Immature natural killer cell (primary cell): ENCODE data around the gene USF1. TPM values are rescaled to one million over a fixed set of nuclear protein-coding genes. Genes with fewer than 3 reads are reported as not detected.
"Not testable (repeated sequence)": the region's sequence is repeated elsewhere in the genome, so short reads cannot be mapped to it uniquely, and the experiment has no call there.

Experiments
- DNase-seq, 3 donors: peaks; one replicate each; pipeline ENCODE4 v3.0.0; 2022; ENCODE audit warnings: mixed read lengths in 1 of 3
- H3K27ac Mint-ChIP-seq, 6 donors: one replicate each; pipeline ENCODE4 v1.8.0; 2020; ENCODE audit warnings: mixed read lengths in 6 of 6, mild to moderate bottlenecking in 5 of 6, inconsistent platforms in 4 of 6, moderate library complexity in 3 of 6
- H3K27me3 Mint-ChIP-seq, 3 donors: one replicate each; pipeline ENCODE4 v1.8.0; 2020 to 2021; ENCODE audit warnings: low read depth in 3 of 3, mild to moderate bottlenecking in 3 of 3, mixed read lengths in 3 of 3, moderate library complexity in 3 of 3, inconsistent platforms in 1 of 3
- H3K36me3 Mint-ChIP-seq, 3 donors: one replicate each; pipeline ENCODE4 v1.8.0; 2020; ENCODE audit warnings: mixed read lengths in 3 of 3, inconsistent platforms in 2 of 3, mild to moderate bottlenecking in 2 of 3
- H3K4me1 Mint-ChIP-seq, 2 donors: one replicate each; pipeline ENCODE4 v1.8.0; 2020; ENCODE audit warnings: inconsistent platforms in 2 of 2, mild to moderate bottlenecking in 2 of 2, mixed read lengths in 2 of 2, moderate library complexity in 1 of 2
- H3K4me3 Mint-ChIP-seq, 5 donors: one replicate each; pipeline ENCODE4 v1.8.0; 2020; ENCODE audit warnings: mild to moderate bottlenecking in 5 of 5, mixed read lengths in 5 of 5, inconsistent platforms in 3 of 5, moderate library complexity in 3 of 5
- H3K9me3 Mint-ChIP-seq, 6 donors: one replicate each; pipeline ENCODE4 v1.8.0; 2020; ENCODE audit warnings: mild to moderate bottlenecking in 6 of 6, mixed read lengths in 6 of 6, inconsistent platforms in 4 of 6, moderate library complexity in 3 of 6
- polyA plus RNA-seq, 3 donors: library from polyadenylated mRNA; unstranded; fragments of 300-500 nt; fragmentation: Illumina TruSeq; gene quantifications; one replicate each; pipeline ENCODE4 v1.2.3, GENCODE V29; 2021

USF1 gene
- polyA plus RNA-seq, 3 donors from 2014 or later, result 7.9 to 12.2 TPM; not detected in 1

DNA sequence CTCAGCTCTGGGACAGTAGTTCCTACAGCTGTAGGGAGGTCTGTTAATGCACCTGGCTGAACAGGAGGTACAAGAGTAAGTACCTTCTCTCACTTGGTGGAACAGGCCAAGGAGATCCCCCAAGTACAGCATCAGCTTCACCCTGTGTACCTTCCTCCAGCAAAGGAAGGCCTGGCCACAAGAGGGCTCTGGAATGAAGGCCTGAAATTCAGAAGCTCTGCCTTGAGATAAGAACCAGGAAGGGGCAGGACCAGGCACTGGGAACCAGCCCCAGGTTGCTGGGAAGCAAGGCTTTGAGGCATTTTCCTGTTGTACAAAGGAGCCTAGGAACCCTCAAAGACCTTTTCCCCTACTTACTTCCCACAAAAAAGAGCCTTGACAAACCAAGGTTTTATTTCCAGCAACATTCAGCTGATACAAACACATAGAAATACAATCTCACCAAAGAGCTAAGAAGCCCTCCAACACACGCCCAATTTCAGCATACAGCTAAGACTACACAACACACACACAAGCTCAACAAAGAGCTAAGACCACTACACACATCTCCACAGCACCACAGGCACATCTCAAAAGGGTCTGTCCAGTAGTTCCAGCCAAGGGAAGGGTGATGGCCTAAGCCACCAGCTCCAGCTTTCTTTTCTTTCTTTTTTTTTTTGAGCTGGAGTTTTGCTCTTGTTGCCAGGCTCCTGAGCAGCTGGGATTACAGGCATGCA is 48.3 kb downstream of the USF1 start:
- peak; percentile 20 to 34 (median 33) for DNase-seq
- no peak overlapping the region for H3K4me3 Mint-ChIP-seq
- H3K9me3 Mint-ChIP-seq, result no peaks in the 10 kb centered on the region
- peaks cover 0 to 3% of the 10 kb centered on the region in 2 donors for H3K4me1 Mint-ChIP-seq
- H3K27ac Mint-ChIP-seq, result peak overlapping the region; percentile 11 to 76 (median 56)
- no peaks in the 10 kb centered on the region for H3K27me3 Mint-ChIP-seq
- H3K36me3 Mint-ChIP-seq, result peaks cover 11 to 32% (median 17%) of the 10 kb centered on the region in 3 donors

DNA sequence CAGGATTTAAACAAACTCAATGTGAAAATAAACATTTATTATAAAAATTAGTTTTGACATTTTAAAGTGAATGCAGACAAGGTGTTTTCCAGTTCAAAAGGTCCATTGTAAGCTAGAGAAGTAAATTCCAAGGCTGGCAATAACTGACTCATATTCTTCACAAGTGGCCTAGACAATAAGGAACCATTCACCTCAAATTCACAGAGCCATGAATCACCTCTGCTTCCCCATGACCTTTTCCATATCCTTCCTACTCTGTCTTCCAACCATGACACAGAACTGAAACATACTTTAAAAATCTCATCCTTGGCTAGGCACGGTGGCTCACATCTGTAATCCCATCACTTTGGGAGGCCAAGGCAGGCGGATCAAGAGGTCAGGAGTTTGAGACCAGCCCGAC is 49.6 kb downstream of the USF1 start:
- no peak for DNase-seq
- no peaks in the 10 kb centered on the region for H3K27me3 Mint-ChIP-seq
- peak overlapping the region in 4 of 6 donors; percentile 43 to 58 (median 50) for H3K27ac Mint-ChIP-seq
- peaks cover 11 to 32% (median 17%) of the 10 kb centered on the region in 3 donors for H3K36me3 Mint-ChIP-seq
- H3K4me3 Mint-ChIP-seq, result no peak overlapping the region
- H3K4me1 Mint-ChIP-seq, result no peaks in the 10 kb centered on the region
- H3K9me3 Mint-ChIP-seq, result no peaks in the 10 kb centered on the region

DNA sequence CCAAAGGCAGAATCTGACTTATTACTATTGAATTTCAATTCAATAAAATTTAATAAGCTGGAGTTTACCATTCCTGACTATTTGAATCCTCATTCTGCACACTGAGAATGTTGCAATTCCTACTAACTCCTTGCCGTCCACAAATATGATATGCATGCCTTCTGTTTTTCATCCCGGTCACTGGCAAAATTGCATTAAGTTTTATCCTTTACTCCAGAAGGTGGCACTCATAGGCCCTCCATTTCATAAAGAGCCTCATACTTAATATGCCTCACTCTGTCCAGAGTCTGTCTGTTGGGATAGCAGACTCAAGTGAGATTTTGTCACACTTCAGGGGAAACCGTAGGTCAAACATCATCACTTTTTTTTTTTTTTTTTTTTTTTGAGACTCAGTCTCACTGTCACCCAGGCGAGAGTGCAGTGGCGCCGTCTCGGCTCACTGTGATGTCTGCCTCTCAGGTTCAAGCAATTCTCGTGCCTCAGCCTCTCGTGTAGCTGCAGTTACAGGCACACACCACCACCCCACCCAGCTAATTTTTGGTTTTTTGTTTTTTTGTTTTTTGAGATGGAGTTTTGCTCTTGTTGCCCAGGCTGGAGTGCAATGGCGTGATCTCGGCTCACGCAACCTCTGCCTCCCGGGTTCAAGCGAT is 52.1 kb downstream of the USF1 start:
- Mint-ChIP-seq H3K27ac (no peak overlapping the region), H3K4me3 (no peak overlapping the region), H3K9me3 (no peaks in the 10 kb centered on the region), H3K36me3 (peaks cover 0 to 8% (median 4%) of the 10 kb centered on the region in 3 donors), H3K27me3 (peaks cover 3 to 7% (median 6%) of the 10 kb centered on the region in 3 donors), H3K4me1 (peaks cover 4 to 9% of the 10 kb centered on the region in 2 donors)
- no peak for DNase-seq

DNA sequence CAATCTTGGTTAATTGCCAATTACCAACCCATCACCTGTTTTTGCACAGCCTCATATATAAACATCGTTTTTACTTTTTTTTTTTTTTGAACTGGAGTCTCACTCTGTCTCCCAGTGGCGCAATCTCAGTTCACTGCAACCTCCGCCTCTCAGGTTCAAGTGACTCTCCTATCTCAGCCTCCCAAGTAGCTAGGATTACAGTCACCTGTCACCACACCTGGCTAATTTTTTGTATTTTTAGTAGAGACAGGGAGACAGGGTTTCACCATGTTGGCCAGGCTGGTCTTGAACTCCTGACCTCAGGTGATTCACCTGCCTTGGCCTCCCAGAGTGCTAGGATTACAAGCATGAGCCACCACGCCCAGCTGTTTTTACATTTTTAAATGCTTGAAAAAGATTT is 53.7 kb downstream of the USF1 start:
- not testable (repeated sequence) for H3K27me3 Mint-ChIP-seq

More for the DNA sequence above, 53.7 kb downstream of the USF1 start:
- DNase-seq, H3K27ac Mint-ChIP-seq, H3K9me3 Mint-ChIP-seq, H3K36me3 Mint-ChIP-seq, H3K4me1 Mint-ChIP-seq, H3K4me3 Mint-ChIP-seq: not testable (repeated sequence)

Other genes with a start within 250 kb of the USF1 start
- 10 to 100 TPM; 46.1 to 68.2 (median 57.2) TPM for gene LY9, start 249.8 kb downstream of the USF1 start, polyA plus RNA-seq
- gene CD244, start 183.1 kb downstream of the USF1 start, polyA plus RNA-seq, result 100 to 1,000 TPM; 301 to 501 (median 410) TPM
- under 1 TPM in 1 of 3 donors, not detected in 2; 0.77 TPM for gene ITLN1, start 160.8 kb downstream of the USF1 start, polyA plus RNA-seq
- gene ITLN2, start 91.2 kb downstream of the USF1 start, polyA plus RNA-seq, result not detected
- 10 to 100 TPM; 11.5 to 53.2 (median 27.7) TPM for gene F11R, start 24.8 kb downstream of the USF1 start, polyA plus RNA-seq
- gene TSTD1, start 7.0 kb downstream of the USF1 start, polyA plus RNA-seq, result 100 to 1,000 TPM; 229 to 385 (median 349) TPM
- gene ARHGAP30, start 23.9 kb upstream of the USF1 start, polyA plus RNA-seq, result 100 to 1,000 TPM in 2 of 3 donors, 10 to 100 TPM in 1; 98.0 to 265 (median 103) TPM
- gene NECTIN4, start 43.6 kb upstream of the USF1 start, polyA plus RNA-seq, result not detected
- gene KLHDC9, start 52.4 kb upstream of the USF1 start, polyA plus RNA-seq, result under 1 TPM in 1 of 3 donors, not detected in 2; 0.59 TPM
- gene PFDN2, start 72.1 kb upstream of the USF1 start, polyA plus RNA-seq, result 10 to 100 TPM; 63.4 to 84.4 (median 83.0) TPM
- 10 to 100 TPM; 17.3 to 21.9 (median 18.2) TPM for gene NIT1, start 72.1 kb upstream of the USF1 start, polyA plus RNA-seq
- 10 to 100 TPM; 27.5 to 43.8 (median 42.2) TPM for gene DEDD, start 86.7 kb upstream of the USF1 start, polyA plus RNA-seq
- gene UFC1, start 108.0 kb upstream of the USF1 start, polyA plus RNA-seq, result 100 to 1,000 TPM; 174 to 219 (median 186) TPM
- gene USP21, start 113.5 kb upstream of the USF1 start, polyA plus RNA-seq, result 10 to 100 TPM in 2 of 3 donors, 1 to 10 TPM in 1; 9.0 to 25.5 (median 14.7) TPM
- gene PPOX, start 120.4 kb upstream of the USF1 start, polyA plus RNA-seq, result 10 to 100 TPM; 18.2 to 30.1 (median 21.9) TPM
- 10 to 100 TPM; 38.7 to 68.0 (median 49.6) TPM for gene B4GALT3, start 131.5 kb upstream of the USF1 start, polyA plus RNA-seq
- under 1 TPM in 2 of 3 donors, not detected in 1; 0.10 to 0.29 TPM for gene ADAMTS4, start 153.1 kb upstream of the USF1 start, polyA plus RNA-seq
- 100 to 1,000 TPM in 1 of 3 donors, 10 to 100 TPM in 2; 59.6 to 117 (median 99.1) TPM for gene NDUFS2, start 156.4 kb upstream of the USF1 start, polyA plus RNA-seq
- 1,000 to 10,000 TPM; 1,827 to 3,702 (median 3,300) TPM for gene FCER1G, start 169.3 kb upstream of the USF1 start, polyA plus RNA-seq
- not detected for gene APOA2, start 177.7 kb upstream of the USF1 start, polyA plus RNA-seq
- gene TOMM40L, start 180.1 kb upstream of the USF1 start, polyA plus RNA-seq, result 10 to 100 TPM in 2 of 3 donors, 1 to 10 TPM in 1; 7.9 to 11.3 (median 11.1) TPM
- gene NR1I3, start 192.2 kb upstream of the USF1 start, polyA plus RNA-seq, result not detected
- gene PCP4L1, start 212.8 kb upstream of the USF1 start, polyA plus RNA-seq, result not detected